HG03135 (cell line): ENCODE measurements around the gene MYO18B.

ENCODE experiments used
- ATAC-seq: cut with Tn5 transposase; IDR thresholded peaks from one replicate; pipeline ENCODE4 v1.9.1; 2021; ENCODE audit warnings: mild to moderate bottlenecking, moderate library complexity; ENCODE audit not compliant: unreplicated experiment

MYO18B gene

DNA sequence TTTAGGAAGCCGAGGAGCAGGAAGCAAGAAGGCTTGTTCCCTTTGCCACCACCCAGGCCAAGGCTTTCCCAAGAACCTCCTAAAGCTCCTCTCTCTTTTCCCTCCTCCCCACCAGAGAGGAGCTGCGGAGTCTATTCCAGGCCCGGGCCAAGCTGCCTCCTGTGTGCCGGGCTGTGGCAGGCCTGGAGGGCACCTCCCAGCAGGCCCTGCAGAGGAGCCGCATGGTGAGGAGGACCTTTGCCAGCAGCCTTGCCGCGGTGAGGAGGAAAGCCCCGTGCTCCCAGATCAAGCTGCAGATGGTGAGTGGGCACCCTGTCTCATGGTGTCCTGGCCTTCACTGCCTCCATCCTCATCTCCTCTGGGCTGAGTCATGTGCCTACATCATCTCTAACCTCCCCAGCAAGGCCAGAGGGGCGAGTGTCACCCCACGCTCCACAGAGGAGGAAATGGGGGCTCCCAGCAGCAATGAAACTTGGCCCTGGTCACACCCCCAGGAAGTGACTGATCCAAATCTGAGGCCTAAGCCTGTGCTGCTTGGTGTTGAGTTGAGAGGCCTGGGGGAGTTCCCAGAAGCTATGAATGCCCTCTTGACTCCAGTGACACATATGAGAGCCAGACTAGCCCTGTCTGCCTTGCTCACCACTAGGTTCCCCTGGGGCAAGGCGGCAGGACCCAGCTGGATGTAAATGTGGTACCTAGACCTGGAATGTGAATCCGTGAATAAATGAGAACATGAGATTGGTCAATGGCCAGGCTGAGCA is 104.2 kb downstream of the MYO18B start:
- no peak for ATAC-seq

DNA sequence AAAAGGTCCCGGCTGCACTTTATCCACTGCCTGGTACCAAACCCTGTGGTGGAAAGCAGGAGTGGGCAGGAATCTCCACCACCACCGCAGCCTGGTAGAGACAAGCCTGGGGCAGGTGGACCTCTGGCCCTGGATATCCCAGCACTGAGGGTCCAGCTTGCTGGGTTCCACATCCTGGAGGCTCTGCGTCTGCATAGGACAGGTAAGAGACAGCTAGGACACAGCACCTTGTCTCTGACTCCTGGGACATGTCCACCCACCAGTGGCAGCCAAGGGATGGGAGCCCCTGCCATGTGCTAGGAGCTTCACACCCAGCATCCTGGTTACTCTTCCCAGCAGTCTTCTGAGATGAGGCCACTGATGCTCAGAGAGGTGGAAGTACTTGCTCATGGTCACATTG is 105.5 kb downstream of the MYO18B start:
- ATAC-seq = no peak

- no peak for ATAC-seq
Measured at GRCh38 chr22:25848954-25849353, 107.0 kb downstream of the MYO18B start.

- no peak for ATAC-seq
Measured at GRCh38 chr22:25849522-25849921, 107.5 kb downstream of the MYO18B start.

GRCh38 chr22:25852223-25852622 is 110.2 kb downstream of the MYO18B start:
- no peak for ATAC-seq

DNA sequence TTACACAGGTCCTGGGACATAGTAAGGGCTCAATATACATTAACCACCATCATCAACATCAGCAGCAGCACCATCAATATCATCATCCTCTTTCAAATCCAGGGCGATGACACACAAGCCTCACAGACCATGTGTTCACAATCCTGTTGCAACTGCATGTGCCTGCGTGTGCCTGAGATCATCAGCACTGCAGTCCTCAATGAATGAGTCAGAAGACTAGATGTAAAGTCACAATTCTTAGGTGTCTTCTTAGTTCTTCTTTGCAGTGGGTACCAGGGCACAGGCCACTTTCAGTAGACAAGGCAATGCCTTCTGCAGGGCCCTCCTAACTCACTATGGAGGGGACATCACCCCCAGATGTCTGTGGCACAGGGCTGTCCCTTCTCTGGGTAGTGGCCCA is 111.1 kb downstream of the MYO18B start:
- ATAC-seq = no peak

DNA sequence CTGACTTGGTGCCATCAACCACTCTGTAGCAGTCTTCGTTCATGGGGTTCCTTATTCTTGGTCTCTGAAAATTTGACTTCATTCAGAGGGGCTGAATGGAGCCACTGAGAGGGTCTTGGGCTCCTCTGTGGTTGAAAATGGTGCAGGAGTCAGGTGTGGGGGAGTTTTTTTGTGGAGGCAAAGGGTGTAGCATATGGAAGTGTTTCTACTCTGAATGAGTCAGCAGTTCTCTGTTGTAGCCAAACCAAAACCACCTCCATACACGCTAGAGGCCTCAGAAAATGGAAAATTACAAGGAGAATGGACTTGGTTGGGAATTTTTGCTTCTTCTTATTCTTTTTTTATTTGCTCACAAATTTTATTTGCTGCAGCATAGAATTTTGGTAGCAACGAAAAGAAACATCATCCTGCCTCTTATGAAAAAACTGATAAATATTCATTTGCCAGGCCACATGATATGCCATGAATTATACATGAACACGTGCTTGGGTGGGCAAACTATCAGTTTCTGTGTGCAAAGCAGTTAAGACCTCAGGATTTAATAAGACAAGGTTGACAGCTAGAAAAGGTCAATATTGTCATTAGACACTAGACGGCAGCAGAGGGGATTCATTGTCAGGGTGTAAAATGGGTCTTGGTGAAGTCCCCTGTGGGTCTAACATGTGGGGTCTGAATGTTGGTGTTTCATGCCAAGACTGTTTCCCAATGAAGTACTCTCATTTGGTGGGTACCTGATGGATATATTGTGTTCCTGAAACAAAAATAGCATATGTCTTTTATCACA is 111.7 kb downstream of the MYO18B start:
- ATAC-seq = no peak

DNA sequence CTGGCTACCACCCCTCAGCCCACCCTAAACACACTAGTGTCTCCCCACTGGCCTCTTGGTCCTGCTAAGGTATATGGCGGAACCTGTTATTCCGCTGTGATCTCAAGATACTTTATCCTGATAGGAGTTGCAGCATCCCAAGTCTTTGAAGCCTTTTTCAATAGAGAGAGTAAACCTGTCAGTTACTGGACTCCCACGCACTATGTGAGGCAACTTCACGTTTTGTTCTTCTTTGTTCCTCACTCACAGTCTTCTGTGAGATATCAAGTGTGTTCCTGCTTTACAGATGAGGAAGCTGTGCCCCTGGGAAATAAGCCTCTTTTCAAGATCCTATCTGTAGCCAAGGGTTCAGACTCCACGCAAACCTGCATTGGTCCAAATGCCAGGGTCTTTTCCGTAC is 127.8 kb downstream of the MYO18B start:
- ATAC-seq = no peak

DNA sequence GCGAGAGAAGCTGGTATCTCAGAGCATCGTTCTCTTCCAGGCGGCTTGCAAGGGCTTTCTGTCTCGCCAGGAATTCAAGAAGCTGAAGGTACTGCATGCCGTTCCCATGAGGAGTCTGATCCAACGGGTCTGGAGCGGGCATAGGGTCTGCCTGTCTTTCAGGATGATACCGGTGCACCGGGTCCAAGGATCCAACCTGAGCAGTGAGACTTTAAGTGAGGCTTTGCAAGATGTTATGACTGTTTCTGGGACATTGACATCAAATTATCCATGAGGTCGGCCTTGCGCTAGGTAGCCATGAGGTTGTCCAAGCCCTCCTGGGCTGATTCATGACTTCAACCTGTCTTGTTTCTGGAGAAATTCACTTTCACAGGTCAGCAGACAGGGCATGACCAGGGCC is 132.3 kb downstream of the MYO18B start:
- no peak for ATAC-seq

DNA sequence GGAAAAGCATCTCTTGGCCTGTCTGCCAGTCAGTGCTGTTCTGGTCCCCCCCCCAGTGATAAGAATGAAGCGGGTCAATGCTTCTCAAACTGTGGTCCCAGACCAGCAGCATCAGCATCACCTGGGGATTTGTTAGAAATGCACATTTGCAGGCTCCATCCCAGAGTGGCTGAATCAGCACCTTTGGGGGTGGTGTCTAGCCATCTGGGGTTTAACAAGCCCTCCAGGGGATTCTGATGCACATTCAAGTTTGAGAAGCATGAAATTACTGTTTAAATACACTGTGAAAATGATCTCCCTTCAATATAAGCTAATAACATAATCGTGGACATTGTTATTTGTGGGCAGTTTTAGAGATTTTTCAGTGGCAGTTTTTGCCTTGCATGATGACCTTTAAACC is 133.5 kb downstream of the MYO18B start:
- ATAC-seq = no peak

DNA sequence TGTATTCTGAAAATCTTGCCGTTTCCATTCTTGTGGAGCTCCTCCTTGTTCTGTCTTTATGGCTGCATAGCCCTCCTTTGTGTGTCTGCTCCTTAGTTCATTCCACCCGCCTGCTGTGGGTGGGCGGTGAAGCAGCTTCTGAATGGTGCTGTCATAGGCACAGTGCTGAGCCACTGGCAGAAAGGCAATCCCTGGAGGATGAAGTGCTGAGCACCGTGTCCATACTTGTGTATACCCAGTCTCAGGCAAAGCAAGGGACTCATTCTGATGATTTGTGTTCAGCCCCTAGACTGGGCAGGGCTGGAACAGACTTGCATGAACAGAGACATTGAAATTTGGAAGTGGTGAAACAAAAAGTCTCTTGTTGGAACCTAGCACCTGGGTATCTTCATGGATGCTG is 134.9 kb downstream of the MYO18B start:
- no peak for ATAC-seq

DNA sequence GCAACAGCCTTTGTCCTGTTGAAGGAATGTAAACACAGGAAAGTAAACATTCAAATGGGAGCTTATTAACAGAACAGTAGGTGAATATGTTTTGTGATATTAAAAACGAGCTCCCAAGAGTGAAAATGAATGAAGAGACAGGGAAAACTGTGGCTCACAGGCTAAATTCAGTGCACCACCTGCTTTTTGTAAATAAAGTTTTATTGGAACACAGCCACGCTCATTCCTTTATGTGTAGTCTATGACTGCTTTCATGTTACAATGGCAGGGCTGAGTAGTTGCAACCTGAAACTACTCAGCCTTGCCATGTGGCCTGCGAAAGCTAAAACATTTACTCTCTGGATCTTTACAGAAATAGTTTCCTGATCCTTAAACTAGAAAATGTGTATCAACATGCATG is 136.9 kb downstream of the MYO18B start:
- ATAC-seq = no peak

DNA sequence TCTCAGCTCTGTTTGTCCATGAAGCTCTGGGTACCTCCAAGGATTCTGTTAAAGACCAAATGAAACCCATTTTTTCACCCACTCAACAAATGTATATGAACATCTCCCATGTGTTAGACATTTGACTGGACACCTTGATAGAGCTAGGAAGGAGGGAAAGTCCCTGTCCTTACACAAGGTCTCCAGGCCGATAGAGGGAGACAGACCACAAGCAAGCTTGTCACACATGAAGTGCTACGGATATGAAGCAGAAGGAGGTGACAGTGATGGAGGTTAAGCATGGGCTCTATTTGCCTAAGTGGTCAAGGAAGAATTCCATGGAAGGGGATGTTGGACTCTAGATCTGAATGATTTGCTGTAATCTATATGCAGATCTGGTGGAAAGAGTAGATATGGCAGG is 138.5 kb downstream of the MYO18B start:
- ATAC-seq = no peak

GRCh38 chr22:25881210-25881755 is 139.3 kb downstream of the MYO18B start:
- no peak for ATAC-seq

GRCh38 chr22:25882360-25882759 is 140.4 kb downstream of the MYO18B start:
- ATAC-seq = no peak

DNA sequence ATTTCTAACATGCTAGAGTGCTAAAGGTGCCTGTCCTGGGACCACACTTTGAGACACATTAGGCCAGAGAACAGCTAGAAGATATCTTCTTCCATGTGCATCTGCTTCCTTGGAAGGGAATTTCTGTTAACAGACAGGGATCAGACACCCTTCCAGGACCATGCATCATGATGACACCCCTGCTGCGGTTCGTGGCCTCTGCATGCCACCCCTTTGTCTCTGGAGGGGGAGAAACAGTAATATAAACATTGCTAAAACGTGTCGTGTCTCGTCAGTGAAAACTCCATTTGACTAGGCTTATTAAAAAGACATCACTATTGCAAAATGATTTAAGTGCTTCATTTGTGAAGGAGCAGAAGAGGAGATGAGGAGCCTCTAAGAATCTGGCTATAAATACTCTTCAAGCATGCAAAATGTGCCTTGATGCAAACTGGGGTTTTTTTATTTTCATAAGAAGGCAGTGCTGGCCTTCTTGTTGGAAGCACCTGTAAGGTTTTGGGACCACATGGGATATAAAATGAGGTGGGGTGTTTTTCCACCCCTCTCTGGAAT is 141.6 kb downstream of the MYO18B start:
- no peak for ATAC-seq

DNA sequence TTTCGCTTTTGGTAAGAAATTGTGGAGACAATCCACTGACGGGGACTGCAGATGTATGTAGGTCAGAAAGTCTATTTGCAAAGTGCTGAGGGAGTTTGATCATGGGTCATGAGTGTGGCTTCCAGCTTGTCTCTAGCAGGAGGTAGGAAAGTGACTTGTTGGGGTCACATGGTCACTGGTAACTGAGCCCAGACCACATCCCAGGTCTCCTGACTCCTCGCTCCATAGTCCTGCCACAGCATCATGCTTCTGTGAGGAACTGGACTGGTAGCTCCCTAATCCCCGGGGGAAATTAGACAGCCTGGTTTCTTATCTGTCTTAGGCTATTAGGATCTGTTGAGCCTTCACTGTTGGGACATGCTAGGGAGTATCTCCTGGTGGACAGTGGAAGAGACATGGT is 142.1 kb downstream of the MYO18B start:
- ATAC-seq = no peak

DNA sequence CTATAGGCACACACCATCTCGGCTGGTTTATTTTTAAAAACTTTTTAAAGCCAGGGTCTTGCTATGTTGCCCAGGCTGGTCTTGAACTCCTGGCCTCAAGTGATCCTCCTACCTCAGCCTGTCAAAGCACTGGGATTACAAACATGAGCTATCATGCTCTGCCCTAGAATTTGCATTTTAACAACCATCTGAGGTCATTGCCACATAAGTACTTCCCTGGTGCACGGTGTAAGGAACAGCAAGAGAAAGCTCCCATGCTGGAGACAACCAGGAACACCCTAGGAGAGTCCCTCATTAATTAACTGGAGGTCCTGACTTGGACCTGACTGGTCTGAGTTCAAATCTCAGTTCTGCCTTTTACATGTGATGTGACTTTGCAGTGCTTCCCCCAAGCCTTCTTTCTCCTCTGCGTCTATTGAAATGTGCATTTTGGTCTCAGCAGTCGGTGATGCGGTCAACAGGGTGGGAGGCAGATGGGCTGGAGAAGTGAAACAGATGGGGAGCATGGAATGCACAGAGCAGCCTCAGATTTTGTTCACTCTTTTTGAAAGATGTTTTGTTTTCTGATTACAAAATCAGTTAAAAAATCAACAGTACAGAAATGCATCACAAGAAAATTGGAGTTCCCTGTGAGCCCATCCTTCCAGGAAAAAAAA is 146.5 kb downstream of the MYO18B start:
- no peak for ATAC-seq

DNA sequence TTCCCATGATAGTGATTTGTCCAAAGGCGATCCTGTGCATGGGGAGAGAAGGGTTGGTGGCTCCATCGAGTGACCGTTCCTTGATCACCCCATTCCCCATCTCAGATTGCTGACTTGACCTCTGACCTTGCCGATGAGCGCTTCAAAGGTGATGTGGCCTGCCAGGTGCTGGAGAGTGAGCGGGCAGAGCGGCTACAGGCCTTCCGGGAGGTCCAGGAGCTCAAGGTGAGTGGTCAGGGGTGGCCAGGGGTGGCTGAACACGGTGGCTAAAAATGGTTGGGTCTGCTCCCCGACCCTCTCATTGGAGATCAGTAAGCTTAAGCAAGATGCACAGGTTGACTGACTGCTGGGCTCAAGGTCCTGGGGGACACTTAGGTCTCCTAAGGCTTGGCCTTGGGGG is 148.7 kb downstream of the MYO18B start:
- no peak for ATAC-seq

DNA sequence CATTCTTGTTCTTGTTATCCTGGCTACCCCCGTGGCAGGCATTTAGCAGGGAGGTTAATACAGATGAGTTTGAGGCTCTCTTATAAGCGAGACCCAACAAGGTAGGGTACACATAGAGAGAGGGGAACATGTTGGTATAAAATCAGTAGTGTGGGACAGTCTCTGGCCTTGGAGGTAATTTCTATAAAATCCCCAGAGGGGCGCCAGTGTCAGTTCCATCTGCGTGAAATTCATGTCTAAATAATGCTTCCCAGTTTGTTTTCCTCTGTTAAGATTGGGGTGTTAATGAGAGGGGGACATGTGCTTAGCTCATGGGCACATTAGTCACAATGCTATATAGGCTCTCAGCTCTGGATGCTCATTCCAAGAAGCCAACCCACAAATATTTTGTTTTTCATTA is 150.7 kb downstream of the MYO18B start:
- ATAC-seq = no peak

- ATAC-seq = no peak
Measured at GRCh38 chr22:25895678-25896077, 153.7 kb downstream of the MYO18B start.
